Upper lobe of left lung (tissue), 4 donors: ENCODE measurements around the gene VEGFB.

Experiments
- CTCF ChIP-seq, 6 experiments: fragments of 450-650 bp in 4 of 6; fragments of 200-600 bp in 2 of 6; sonication (generic) in 2 of 6; IDR thresholded peaks; one replicate each; pipeline ENCODE4 v1.5.1; 2016 to 2019; ENCODE audit warnings: antibody characterized with exemption in 6 of 6
- POLR2A ChIP-seq, 4 donors: fragments of 450-650 bp; IDR thresholded peaks; one replicate each; pipeline ENCODE4 v1.5.1; 2016 to 2017; ENCODE audit warnings: antibody characterized with exemption in 4 of 4, mild to moderate bottlenecking in 2 of 4

GRCh38 chr11:64255135-64256128 lies 21.0 kb downstream of the VEGFB start:
- TF ChIP-seq CTCF (IDR thresholded peaks at IDR 0.05) (no peak), POLR2A (IDR thresholded peaks at IDR 0.05) (no peak)
